ENCODE data around the gene AGPS. TPM values are rescaled to one million over a fixed set of nuclear protein-coding genes. Genes with fewer than 3 reads are reported as not detected.
A peak's percentile ranks its signal among the peaks of the same experiment; 100 is the strongest.

Gene AGPS
- total and polyA plus RNA-seq, 7 donors, result 13.1 to 37.5 (median 22.0) TPM

DNA sequence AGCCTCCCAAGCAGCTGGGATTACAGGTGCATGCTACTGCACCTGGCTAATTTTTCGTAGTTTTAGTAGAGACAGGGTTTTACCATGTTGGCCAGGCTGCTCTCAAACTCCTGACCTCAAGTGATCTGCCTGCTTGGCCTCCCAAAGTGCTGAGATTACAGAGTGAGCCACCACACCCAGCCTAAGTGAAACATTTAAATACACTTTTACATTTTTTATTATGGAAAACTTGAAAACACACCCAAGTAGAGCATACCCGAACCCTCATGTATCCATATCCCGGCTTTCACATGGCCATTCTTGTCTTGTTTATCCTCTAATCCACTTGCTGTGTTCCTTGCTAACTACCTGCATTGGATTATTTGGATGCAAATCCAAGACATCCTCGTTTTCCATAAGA, 13.2 kb upstream of the AGPS start:
- H3K36me3 ChIP-seq, result no peaks in the 10 kb centered on the region
- 92 to 93% methylated on average over 4 of the region's 4 CpGs for WGBS, 2 donors
- DNase-seq, result no peak
- intact Hi-C loops (cut with DNase I), result no loop called here
- no peaks in the 10 kb centered on the region for H3K9me3 ChIP-seq
- H3K4me1 ChIP-seq, result no peaks in the 10 kb centered on the region
- no peak overlapping the region for H3K4me3 ChIP-seq
- no peaks in the 10 kb centered on the region for H3K27me3 ChIP-seq
- TF ChIP-seq EP300 (IDR thresholded peaks at IDR 0.05) (no peak), POLR2AphosphoS5 (IDR thresholded peaks at IDR 0.05) (no peak), POLR2A (IDR thresholded peaks at IDR 0.05) (no peak)
- TF ChIP-seq, protein P1, sequence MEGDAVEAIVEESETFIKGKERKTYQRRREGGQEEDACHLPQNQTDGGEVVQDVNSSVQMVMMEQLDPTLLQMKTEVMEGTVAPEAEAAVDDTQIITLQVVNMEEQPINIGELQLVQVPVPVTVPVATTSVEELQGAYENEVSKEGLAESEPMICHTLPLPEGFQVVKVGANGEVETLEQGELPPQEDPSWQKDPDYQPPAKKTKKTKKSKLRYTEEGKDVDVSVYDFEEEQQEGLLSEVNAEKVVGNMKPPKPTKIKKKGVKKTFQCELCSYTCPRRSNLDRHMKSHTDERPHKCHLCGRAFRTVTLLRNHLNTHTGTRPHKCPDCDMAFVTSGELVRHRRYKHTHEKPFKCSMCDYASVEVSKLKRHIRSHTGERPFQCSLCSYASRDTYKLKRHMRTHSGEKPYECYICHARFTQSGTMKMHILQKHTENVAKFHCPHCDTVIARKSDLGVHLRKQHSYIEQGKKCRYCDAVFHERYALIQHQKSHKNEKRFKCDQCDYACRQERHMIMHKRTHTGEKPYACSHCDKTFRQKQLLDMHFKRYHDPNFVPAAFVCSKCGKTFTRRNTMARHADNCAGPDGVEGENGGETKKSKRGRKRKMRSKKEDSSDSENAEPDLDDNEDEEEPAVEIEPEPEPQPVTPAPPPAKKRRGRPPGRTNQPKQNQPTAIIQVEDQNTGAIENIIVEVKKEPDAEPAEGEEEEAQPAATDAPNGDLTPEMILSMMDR (IDR thresholded peaks at IDR 0.05), result no peak
- H3K27ac ChIP-seq, result no peak overlapping the region

DNA sequence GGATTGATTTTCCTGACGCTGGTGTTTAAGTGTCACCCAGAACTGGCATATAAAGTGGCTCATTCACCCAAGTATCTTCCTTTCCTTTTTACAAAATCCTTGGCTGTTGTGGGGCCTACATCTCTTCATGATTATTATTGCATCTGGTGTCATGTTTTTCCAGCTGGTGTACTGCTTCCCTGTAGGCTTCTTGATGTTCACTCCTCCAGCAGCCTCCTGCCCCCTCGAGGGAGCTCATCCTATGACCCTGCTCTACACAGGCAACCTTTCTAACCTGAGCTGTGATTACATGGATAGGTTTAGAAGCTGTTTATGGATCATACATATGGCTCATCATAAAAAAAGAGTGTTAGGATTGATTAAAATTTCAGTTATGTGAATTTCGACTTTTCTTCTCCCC, 12.4 kb upstream of the AGPS start:
- Histone ChIP-seq H3K9me3 (no peaks in the 10 kb centered on the region), H3K4me3 (no peak overlapping the region), H3K27ac (no peak overlapping the region), H3K27me3 (no peaks in the 10 kb centered on the region), H3K36me3 (no peaks in the 10 kb centered on the region), H3K4me1 (no peaks in the 10 kb centered on the region)
- TF ChIP-seq EP300 (IDR thresholded peaks at IDR 0.05) (no peak), POLR2AphosphoS5 (IDR thresholded peaks at IDR 0.05) (no peak), POLR2A (IDR thresholded peaks at IDR 0.05) (no peak)
- TF ChIP-seq, protein P1 (IDR thresholded peaks at IDR 0.05), result no peak
- DNase-seq, result no peak
- 97 to 98% methylated on average over 3 of the region's 3 CpGs for whole genome bisulfite sequencing, 2 donors
- intact Hi-C loops (cut with DNase I), result no loop called here

DNA sequence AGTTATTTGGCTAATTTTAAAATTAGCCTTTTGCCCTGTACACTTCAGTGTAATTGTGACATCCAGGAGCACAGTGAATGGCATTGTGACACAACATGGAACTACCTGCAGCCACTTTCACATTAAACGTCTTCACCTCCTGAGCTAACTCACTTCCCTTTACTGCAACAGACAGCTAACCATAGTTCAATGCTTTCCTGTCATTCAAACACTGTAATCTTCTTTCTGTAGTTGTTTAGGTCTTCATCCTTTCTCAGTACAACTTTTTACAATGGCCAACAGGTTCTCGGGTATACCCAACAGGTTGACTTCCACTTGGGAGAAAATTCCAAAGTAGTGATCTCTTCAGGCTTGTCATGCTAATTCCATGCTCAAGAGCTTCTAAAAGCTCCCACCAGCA, 8.6 kb upstream of the AGPS start:
- no peaks in the 10 kb centered on the region for H3K9me3 ChIP-seq
- no peaks in the 10 kb centered on the region for H3K36me3 ChIP-seq
- intact Hi-C loops (cut with DNase I), result no loop called here
- H3K4me3 ChIP-seq, result no peak overlapping the region
- WGBS, 2 donors, result 47 to 62% methylated on average over 2 of the region's 2 CpGs
- no peak overlapping the region for H3K27ac ChIP-seq
- no peak for DNase-seq
- H3K27me3 ChIP-seq, result no peaks in the 10 kb centered on the region
- H3K4me1 ChIP-seq, result no peaks in the 10 kb centered on the region
- no peak for TF ChIP-seq POLR2A (IDR thresholded peaks at IDR 0.05)
- TF ChIP-seq EP300 (IDR thresholded peaks at IDR 0.05), result no peak
- TF ChIP-seq, protein P1 (IDR thresholded peaks at IDR 0.05), result no peak
- no peak for TF ChIP-seq POLR2AphosphoS5 (IDR thresholded peaks at IDR 0.05)

DNA sequence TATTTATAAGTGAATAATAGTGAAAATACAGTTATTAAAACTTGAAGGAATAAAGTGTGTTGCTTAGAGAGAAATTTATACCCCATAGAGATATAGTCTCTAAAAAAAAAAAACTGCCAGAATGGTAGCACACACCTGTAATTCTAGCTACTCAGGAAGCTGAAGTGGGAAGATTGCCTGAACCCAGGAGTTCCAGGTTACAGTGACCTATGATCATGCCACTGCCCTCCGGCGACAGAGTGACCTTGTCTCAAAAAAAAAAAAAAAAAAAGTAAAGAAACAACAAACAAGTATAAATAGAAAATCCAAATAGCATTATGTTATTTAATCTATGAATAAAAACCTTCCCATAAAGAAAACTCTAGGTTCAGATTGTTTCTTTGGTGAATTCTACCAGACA, 7.4 kb upstream of the AGPS start:
- Histone ChIP-seq H3K4me3 (no peak overlapping the region), H3K36me3 (no peaks in the 10 kb centered on the region), H3K27ac (no peak overlapping the region), H3K9me3 (no peaks in the 10 kb centered on the region), H3K27me3 (no peaks in the 10 kb centered on the region), H3K4me1 (no peaks in the 10 kb centered on the region)
- no peak for TF ChIP-seq EP300 (IDR thresholded peaks at IDR 0.05)
- TF ChIP-seq POLR2A (IDR thresholded peaks at IDR 0.05), result no peak
- TF ChIP-seq, protein P1 (IDR thresholded peaks at IDR 0.05), result no peak
- TF ChIP-seq POLR2AphosphoS5 (IDR thresholded peaks at IDR 0.05), result no peak
- intact Hi-C loops (cut with DNase I), result no loop called here
- WGBS, 2 donors, result 64 to 94% methylated on average over 2 of the region's 2 CpGs
- no peak for DNase-seq

DNA sequence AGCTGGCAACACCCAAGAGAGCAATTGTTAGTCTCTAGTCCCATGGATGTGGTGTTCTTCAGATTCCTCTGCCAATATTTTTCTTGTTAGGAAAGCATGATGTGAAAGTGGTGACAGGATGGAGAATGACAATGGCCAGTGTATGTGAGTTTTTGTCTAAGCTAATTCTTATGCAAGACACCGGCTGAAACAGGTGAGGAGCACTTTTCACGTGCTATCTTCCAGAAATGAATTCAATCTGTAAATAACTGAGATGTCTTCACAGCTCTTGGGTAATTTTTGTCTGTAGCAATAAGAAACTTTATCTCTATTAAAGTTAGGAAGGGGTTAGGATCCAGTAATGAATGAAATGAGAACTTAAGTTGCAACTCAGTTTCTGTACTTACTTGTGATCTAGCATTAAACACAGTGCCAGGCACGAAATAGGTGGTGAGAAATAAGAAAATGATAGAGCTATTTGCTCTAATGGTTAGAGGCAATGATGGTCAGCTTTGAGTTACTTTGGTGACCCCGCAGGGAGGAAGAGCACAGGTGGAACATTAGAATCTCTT, 676 bp upstream of the AGPS start:
- no peaks in the 10 kb centered on the region for H3K36me3 ChIP-seq
- TF ChIP-seq, protein P1 (IDR thresholded peaks at IDR 0.05), result no peak
- TF ChIP-seq EP300 (IDR thresholded peaks at IDR 0.05) (no peak), POLR2A (IDR thresholded peaks at IDR 0.05) (no peak), POLR2AphosphoS5 (IDR thresholded peaks at IDR 0.05) (no peak)
- H3K27ac ChIP-seq, result peak overlapping the region; percentile 73 to 80 (median 78)
- H3K4me1 ChIP-seq, result peaks cover 0 to 42% (median 33%) of the 10 kb centered on the region in 4 donors
- no peaks in the 10 kb centered on the region for H3K27me3 ChIP-seq
- intact Hi-C loops (cut with DNase I), result no loop called here
- no peaks in the 10 kb centered on the region for H3K9me3 ChIP-seq
- H3K4me3 ChIP-seq, result peak overlapping the region; percentile 65 to 86 (median 82)
- DNase-seq, result no peak
- WGBS, 2 donors, result 65% methylated on average over 4 of the region's 4 CpGs
